ENCODE results near the gene PPFIA1. TPM values are rescaled to one million over a fixed set of nuclear protein-coding genes. Genes with fewer than 3 reads are reported as not detected.
A peak's percentile ranks its signal among the peaks of the same experiment; 100 is the strongest.

The PPFIA1 gene
- total RNA-seq, 2 experiments from 2014 or later, result 29.5 to 30.9 TPM

DNA sequence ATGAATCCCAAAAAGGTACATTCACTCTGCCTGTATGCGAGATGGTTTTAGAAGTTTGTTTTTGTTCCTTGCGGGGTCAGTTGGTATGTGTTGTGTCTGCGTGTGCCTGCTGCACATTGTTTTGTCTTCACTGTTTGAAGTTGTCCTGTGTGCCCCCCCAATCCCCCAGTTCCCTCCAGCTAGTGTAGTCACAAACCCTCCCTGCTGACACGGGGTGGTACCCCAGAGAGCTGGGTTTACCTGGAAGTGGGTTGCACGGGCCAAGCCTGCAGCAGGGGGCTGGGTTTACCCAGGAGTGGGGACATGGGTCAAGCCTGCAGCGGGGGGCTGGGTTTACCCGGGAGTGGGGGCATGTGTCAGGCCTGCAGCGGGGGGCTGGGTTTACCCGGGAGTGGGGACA lies 150.0 kb downstream of the PPFIA1 start:
- Mint-ChIP-seq H3K4me3 (no peak overlapping the region), H3K27ac (no peak overlapping the region), H3K36me3 (peaks cover 13% of the 10 kb centered on the region), H3K27me3 (peaks cover 17% of the 10 kb centered on the region), H3K9me3 (no peaks in the 10 kb centered on the region), H3K4me1 (peaks cover 13% of the 10 kb centered on the region)
- DNase-seq, result no peak

DNA sequence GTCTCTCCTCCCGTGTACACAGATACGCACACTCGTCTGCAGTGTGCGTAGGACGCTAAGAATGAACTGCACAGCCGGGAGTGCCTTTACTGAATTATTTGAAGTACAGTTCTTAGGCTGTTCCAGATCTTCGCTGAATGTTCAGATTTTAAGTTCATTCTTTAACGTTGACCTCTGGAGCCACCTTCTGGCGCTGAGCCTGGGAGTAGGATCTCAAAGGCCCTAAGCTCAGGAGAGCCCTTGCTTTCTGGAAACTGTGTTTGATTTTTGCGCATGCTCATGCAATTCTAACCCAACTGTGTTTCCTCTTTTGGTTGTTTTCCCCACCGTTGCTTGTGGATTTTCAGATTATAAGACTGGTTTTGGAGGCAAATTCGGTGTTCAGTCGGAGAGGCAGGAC lies 150.6 kb downstream of the PPFIA1 start:
- Mint-ChIP-seq H3K4me1 (peaks cover 8% of the 10 kb centered on the region), H3K9me3 (no peaks in the 10 kb centered on the region), H3K36me3 (peaks cover 11% of the 10 kb centered on the region), H3K27me3 (peaks cover 17% of the 10 kb centered on the region), H3K4me3 (no peak overlapping the region), H3K27ac (no peak overlapping the region)
- no peak for DNase-seq

DNA sequence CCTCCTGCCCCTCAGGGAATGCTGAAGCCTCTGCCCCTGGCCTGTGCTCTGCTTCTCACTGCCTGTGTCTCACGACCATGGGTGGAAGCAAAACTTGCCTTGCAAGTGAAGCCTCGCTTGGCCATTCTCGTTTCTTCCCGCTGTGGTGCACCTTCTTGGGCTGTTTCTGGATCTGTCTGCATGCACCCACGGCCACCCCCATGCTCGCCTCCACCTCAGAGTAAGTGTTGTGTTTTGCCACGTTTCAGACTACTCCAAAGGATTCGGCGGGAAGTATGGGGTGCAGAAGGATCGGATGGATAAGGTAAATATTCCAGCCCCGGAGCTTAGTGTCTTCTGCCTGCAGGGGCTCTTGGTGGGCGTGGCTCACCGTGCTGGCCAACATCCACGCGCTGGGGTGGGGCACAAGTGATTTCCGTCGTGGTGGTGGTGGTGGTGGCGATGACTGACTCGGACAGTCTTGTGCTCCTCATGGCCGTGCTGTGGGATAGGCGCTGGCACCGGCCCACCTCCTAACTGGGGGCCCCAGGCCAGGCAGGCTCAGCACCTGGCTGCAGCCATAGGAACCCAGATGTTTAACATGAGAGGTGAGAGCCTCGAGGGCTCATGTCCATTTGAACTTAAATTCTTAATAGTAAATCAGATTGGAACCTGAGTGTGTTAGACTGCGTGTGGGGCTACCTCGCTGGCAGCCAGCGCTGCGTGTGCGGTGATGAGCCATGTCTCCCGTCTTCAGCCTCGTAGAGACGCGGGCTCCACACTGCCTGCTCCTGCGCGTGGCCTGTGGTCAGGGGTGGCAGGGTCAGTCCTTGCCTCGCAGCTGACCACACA lies 152.4 kb downstream of the PPFIA1 start:
- H3K27ac Mint-ChIP-seq, result no peak overlapping the region
- peaks cover 5% of the 10 kb centered on the region for H3K4me1 Mint-ChIP-seq
- peaks cover 6% of the 10 kb centered on the region for H3K36me3 Mint-ChIP-seq
- H3K4me3 Mint-ChIP-seq, result no peak overlapping the region
- no peak for DNase-seq
- peaks cover 17% of the 10 kb centered on the region for H3K27me3 Mint-ChIP-seq
- H3K9me3 Mint-ChIP-seq, result no peaks in the 10 kb centered on the region

DNA sequence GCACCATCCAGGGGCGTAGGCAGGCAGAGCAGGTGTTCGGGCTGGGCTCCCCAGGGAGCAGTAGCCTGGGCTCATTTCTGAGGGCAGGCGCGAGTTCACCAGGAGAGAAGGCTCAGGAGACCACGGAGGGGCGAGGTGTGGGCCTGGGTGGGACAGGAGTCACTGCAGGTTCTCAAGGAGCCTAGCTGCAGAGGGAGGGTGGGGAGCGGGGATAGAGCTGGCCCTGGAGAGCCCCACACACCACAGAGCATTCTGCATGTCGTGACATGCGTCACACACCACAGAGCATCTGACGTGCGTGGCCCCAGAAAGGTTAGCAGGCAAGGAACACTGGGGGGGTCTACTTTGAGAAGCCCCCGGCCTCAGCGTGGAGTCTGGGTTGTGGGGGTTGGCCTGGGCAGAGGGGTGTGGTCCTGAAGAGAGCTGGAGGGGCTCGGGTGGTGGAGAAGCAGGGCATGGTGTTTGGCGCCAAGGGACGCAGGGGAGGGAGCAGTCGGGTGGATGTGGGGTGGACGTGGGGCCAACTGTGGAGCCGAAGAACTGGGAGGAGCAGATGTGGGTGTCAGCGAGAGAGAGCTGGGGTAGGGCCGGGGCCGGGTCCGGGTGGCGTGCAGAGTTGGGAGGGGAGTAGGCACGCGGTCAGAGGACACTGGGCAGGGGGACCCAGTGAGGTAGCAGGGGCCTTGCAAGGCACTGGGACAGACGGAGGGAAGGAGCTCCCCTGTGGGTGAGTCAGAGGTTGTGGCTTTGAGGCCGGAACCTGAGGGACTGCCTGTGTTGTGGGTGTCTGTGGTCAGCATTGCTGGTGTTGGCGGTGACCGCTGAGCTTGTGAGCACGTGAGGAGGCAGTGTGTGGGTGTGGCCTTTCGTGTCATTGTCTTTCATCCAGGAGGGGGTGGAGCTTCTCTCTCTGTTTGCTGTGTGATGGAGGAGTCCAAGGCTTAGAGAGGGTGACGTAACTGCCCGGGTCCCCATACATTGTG lies 153.3 kb downstream of the PPFIA1 start:
- peaks cover 17% of the 10 kb centered on the region for H3K27me3 Mint-ChIP-seq
- no peaks in the 10 kb centered on the region for H3K9me3 Mint-ChIP-seq
- H3K36me3 Mint-ChIP-seq, result peaks cover 6% of the 10 kb centered on the region
- H3K27ac Mint-ChIP-seq, result no peak overlapping the region
- DNase-seq, result peak; percentile 40
- H3K4me3 Mint-ChIP-seq, result no peak overlapping the region
- H3K4me1 Mint-ChIP-seq, result peaks cover 5% of the 10 kb centered on the region

DNA sequence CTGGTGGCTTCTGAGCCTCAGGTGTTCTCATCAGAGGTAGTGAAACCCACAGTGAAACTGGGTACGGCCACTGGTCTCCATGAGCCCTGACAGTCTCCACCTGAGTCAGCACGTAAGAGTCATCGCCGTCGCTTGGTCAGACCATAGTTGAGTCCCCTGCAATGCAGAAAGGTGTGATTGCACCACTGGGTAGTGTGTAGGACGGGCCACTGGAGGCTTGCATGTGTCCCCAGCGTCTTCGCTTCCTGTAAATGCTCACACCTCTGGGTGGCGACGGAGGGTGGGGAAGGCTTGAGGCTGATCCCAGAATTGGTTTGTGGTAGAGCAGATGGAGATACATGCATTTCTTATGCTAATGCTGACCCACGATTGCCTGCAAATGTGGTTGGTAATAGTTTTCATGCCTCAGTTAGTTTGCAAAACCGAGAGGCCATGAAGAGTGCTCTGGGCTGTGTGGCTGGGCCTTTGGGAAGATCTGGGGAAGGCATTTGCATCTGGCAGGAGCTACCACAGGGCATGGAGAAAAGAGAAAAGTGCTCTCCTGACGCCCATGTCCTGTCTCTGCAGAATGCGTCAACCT lies 154.4 kb downstream of the PPFIA1 start:
- no peak for DNase-seq
- Mint-ChIP-seq H3K4me1 (peaks cover 5% of the 10 kb centered on the region), H3K4me3 (no peak overlapping the region), H3K27ac (no peak overlapping the region), H3K9me3 (no peaks in the 10 kb centered on the region), H3K36me3 (peaks cover 6% of the 10 kb centered on the region), H3K27me3 (peaks cover 17% of the 10 kb centered on the region)

DNA sequence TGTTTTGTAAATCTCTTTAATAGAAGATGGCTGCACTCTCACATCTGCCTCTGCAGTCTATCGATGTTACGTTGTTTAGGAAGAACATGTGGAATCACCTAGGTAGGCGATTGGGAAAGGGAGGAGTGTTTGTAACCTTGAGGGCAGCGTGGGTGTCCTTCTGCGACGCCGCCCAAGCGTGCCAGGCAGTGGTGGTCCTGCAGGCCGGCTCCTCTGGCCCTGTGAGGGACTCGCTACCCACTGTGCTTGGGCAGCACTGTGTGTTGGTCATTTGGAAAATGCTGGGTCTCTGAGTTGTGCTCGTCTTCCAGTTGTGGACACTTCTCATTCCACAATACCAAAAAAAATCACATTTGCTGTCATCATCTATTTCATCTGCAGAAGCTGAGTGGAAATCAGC lies 156.9 kb downstream of the PPFIA1 start:
- Mint-ChIP-seq H3K4me1 (peaks cover 5% of the 10 kb centered on the region), H3K4me3 (no peak overlapping the region), H3K27ac (no peak overlapping the region), H3K27me3 (peaks cover 21% of the 10 kb centered on the region), H3K36me3 (peaks cover 8% of the 10 kb centered on the region), H3K9me3 (no peaks in the 10 kb centered on the region)
- DNase-seq, result no peak

DNA sequence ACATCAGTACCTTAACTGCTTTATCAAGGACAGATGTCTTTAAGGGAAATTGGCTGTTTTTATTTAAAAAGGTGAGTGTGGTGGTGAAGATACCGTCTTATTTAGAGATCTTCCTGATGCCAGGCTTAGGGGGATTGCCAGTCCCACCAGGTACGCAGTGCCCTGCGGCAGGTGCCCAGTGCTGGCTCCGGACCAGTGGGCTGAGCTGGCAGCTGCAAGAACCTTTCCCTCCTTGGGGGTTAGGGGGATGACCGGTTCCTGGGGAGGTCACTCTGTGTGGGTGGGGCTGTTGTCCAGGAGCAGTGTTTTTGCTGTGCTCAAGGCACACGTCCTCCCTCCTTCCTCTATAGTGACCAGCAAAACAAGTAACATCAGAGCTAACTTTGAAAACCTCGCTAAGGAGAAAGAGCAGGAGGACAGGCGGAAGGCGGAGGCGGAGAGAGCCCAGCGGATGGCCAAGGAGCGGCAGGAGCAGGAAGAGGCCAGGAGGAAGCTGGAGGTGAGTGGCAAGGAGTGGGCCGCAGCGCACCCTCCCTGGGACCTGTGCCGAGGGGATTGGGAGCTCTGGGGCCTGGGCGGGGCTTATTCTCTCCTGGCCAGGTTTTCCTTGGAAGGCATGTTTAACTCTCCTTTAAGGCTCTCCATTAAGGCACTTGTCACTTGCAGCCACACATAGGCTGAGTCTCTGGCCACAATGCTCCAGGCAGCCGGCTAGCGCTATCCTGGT lies 158.4 kb downstream of the PPFIA1 start:
- no peak for DNase-seq
- peaks cover 5% of the 10 kb centered on the region for H3K4me1 Mint-ChIP-seq
- peaks cover 16% of the 10 kb centered on the region for H3K27me3 Mint-ChIP-seq
- H3K4me3 Mint-ChIP-seq, result no peak overlapping the region
- H3K27ac Mint-ChIP-seq, result no peak overlapping the region
- H3K36me3 Mint-ChIP-seq, result peaks cover 8% of the 10 kb centered on the region
- H3K9me3 Mint-ChIP-seq, result no peaks in the 10 kb centered on the region

DNA sequence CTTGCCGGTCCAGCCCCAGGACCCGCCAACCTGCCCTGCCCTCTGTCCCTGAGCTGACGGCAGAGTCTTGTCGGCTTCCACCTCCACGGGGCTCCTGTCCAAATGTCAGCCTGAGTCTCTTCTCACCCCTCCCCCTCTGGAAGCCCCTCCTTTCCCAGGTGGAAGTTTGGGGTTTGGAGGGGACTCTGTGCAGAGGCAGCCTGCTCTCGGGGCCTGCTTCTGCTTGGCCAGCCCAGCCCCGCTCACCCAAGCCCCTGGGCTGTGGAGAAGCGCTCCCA lies 158.9 kb downstream of the PPFIA1 start:
- no peak overlapping the region for H3K27ac Mint-ChIP-seq

DNA sequence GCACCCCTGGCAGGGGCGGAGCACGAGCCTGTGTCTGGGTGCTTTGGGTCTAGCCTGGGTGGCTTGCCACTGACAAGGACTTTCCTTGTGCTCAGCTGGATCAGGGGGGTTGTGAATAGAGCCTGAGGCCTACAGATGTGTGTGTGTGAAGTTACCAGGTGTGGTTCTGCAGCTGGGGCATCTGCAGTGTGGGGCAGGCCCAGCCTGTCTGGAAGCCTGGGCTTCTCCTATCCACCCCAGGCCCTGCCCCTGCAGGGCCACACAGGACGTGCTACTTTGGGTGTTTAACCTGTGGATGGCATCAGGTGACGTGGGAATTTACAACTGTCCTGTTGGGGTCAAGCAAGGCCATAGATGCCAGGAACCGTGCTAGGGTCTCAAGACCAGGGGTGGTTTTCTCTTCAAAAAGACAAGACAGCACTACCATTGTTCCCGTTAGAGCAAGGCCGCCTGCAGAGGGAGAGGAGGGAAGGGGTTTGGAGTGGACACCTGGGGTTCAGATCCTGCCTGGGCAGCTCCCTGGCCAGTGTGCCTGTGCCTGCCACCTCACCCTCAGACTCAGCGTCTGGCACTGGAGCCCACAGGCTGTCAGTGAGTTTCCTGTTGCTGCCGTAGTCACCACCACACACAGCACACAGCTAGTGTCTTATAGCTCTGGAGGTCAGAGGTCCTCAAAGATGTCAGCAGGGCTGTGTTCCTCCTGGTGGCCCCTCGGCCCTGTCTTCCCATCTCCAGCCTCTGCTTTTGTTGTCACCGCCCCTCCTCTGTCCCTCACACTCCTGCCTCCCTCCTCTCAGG lies 159.4 kb downstream of the PPFIA1 start:
- no peak overlapping the region for H3K4me3 Mint-ChIP-seq
- H3K27me3 Mint-ChIP-seq, result peaks cover 7% of the 10 kb centered on the region
- no peaks in the 10 kb centered on the region for H3K9me3 Mint-ChIP-seq
- no peak overlapping the region for H3K27ac Mint-ChIP-seq
- H3K36me3 Mint-ChIP-seq, result peaks cover 4% of the 10 kb centered on the region
- DNase-seq, result no peak
- peaks cover 1% of the 10 kb centered on the region for H3K4me1 Mint-ChIP-seq

More for the DNA sequence above, 158.9 kb downstream of the PPFIA1 start:
- DNase-seq, result no peak
- H3K4me1 Mint-ChIP-seq, result peaks cover 3% of the 10 kb centered on the region
- peaks cover 11% of the 10 kb centered on the region for H3K27me3 Mint-ChIP-seq
- H3K4me3 Mint-ChIP-seq, result no peak overlapping the region
- no peaks in the 10 kb centered on the region for H3K9me3 Mint-ChIP-seq
- peaks cover 6% of the 10 kb centered on the region for H3K36me3 Mint-ChIP-seq

DNA sequence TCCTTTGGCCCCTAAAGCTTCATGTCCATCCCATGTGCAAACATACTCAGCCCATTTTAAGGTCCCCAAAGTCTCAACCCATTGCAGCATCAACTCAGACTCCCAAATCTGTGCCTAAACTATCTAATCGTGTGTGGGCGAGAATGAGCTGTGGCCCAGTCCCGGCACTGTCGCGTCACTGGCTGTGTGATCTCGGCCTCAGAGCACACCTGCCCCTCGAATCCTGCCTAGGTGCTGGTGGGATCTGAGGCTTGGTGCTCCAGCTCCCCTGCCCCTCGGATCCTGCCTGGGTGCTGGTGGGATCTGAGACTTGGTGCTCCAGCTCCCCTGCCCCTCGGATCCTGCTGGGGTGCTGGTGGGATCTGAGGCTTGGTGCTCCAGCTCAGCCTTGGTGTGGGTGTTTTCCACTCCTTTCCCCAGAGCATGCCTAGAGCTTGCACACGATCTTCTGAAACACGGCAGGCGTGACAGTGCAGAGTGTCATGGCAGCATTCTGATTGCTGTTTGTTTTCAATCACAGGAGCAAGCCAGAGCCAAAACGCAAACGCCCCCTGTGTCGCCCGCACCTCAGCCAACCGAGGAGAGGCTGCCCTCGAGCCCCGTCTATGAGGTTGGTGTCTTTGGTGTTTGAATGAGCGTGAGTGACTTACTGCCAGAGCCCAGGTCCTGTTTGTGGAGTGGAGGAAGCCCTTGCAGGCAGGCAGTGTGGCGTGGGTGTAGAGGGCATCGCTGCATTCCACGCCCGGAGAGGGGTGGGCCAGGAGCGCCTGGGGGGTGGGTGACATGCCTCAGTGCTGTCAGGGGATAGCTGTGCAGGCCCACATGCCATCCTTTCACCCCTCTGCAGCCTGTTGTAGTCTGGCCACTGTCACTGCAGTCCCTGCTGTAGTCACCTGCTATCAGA lies 160.4 kb downstream of the PPFIA1 start:
- peaks cover 4% of the 10 kb centered on the region for H3K27me3 Mint-ChIP-seq
- peaks cover 3% of the 10 kb centered on the region for H3K36me3 Mint-ChIP-seq
- H3K4me3 Mint-ChIP-seq, result no peak overlapping the region
- H3K4me1 Mint-ChIP-seq, result no peaks in the 10 kb centered on the region
- H3K9me3 Mint-ChIP-seq, result no peaks in the 10 kb centered on the region
- no peak for DNase-seq
- H3K27ac Mint-ChIP-seq, result no peak overlapping the region

DNA sequence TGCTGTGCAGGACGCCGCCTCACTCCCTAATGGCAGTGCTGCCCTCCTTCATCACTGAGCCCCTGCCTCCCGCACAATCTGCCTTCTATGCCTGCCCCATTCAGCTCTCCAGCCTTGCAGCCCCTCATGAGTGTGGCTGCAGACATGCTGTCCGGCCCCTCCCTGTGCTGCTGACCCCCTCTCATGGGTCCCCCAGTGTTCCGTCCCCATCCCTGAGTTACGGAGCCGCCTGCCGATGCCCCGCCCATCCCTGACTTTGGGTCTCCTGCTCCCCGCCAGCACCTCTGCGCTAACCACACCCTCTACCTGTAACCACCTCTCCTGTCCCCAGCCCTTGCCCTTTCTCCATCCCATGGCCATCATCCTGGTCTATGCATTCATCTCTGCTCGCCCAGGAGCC lies 161.1 kb downstream of the PPFIA1 start:
- H3K27me3 Mint-ChIP-seq, result peaks cover 4% of the 10 kb centered on the region
- H3K27ac Mint-ChIP-seq, result no peak overlapping the region
- H3K9me3 Mint-ChIP-seq, result no peaks in the 10 kb centered on the region
- peaks cover 3% of the 10 kb centered on the region for H3K36me3 Mint-ChIP-seq
- H3K4me1 Mint-ChIP-seq, result no peaks in the 10 kb centered on the region
- no peak for DNase-seq
- no peak overlapping the region for H3K4me3 Mint-ChIP-seq

DNA sequence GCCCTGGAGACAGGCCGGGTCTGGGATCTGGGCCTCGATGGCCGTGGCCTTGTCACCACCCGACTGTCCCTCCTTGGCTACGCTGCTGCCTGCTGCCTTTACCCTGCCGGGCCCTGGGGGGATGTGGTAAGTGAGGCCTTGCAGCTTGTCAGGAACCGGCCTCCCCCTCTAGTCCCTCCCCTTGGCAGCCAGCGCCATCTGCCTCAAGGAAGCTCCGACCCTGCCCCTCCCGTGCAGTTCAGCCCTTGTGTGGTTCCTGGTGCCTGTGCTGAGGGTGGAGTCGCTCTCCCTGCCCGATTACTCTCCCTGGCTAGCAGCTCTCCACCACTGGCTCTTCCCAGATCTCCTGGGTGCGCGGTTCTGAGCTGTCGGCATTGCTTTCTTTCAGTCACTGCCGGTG lies 161.6 kb downstream of the PPFIA1 start:
- peaks cover 4% of the 10 kb centered on the region for H3K27me3 Mint-ChIP-seq
- no peaks in the 10 kb centered on the region for H3K4me1 Mint-ChIP-seq
- H3K9me3 Mint-ChIP-seq, result no peaks in the 10 kb centered on the region
- no peak overlapping the region for H3K27ac Mint-ChIP-seq
- H3K4me3 Mint-ChIP-seq, result no peak overlapping the region
- DNase-seq, result no peak
- peaks cover 3% of the 10 kb centered on the region for H3K36me3 Mint-ChIP-seq

DNA sequence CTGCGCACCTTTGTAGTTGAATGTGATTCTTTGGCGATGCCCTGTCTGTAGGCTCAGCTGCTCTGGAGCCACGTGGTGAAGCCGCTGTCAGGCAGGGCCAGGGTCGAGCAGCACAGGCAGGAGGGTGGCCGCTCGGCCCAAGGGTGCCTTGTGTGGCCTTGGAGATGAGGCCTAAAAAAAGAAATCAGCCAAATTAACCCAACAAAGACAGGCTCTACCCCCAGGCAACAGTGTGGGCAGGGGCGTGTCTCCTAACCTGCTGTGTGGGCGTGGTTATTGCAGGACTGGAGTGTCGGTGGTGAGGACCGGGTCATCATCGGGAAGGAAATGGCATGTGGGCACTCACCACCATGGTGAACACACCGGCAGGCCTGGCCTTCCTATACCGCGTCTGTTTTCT lies 162.1 kb downstream of the PPFIA1 start:
- DNase-seq, result no peak
- no peak overlapping the region for H3K27ac Mint-ChIP-seq
- no peaks in the 10 kb centered on the region for H3K4me1 Mint-ChIP-seq
- H3K4me3 Mint-ChIP-seq, result no peak overlapping the region
- H3K27me3 Mint-ChIP-seq, result peaks cover 4% of the 10 kb centered on the region
- H3K36me3 Mint-ChIP-seq, result peaks cover 3% of the 10 kb centered on the region
- H3K9me3 Mint-ChIP-seq, result no peaks in the 10 kb centered on the region
